ENCODE data around the gene POU2F3.

POU2F3 gene

GRCh38 chr11:120239713-120240640, at the start of gene POU2F3:
Gene POU2F3 (plus strand): TSS chr11:120240140. CDS start chr11:120240344, 204 bp downstream.
- no peak for DNase-seq

GRCh38 chr11:120191058-120191457, 48.9 kb upstream of the POU2F3 start:
- DNase-seq, result no peak

- no peak for DNase-seq
These were observed 46.9 kb upstream of the POU2F3 start for GRCh38 chr11:120192831-120193625.

GRCh38 chr11:120194166-120194565, 45.8 kb upstream of the POU2F3 start:
- DNase-seq, result no peak

GRCh38 chr11:120195601-120196320, 44.2 kb upstream of the POU2F3 start:
- DNase-seq, result no peak

GRCh38 chr11:120196826-120197225, 43.1 kb upstream of the POU2F3 start:
- DNase-seq, result no peak

- no peak for DNase-seq
These were observed 42.6 kb upstream of the POU2F3 start for GRCh38 chr11:120197251-120197891.

GRCh38 chr11:120197977-120198376, 42.0 kb upstream of the POU2F3 start:
- no peak for DNase-seq

GRCh38 chr11:120198403-120198786, 41.5 kb upstream of the POU2F3 start:
- DNase-seq, result no peak

GRCh38 chr11:120198787-120199469, 41.0 kb upstream of the POU2F3 start:
- no peak for DNase-seq

- DNase-seq, result no peak
These were observed 40.3 kb upstream of the POU2F3 start for GRCh38 chr11:120199613-120200012.

- DNase-seq, result no peak
These were observed 39.3 kb upstream of the POU2F3 start for GRCh38 chr11:120200677-120201076.

- no peak for DNase-seq
These were observed 38.3 kb upstream of the POU2F3 start for GRCh38 chr11:120201653-120202052.

- DNase-seq, result no peak
These were observed 36.3 kb upstream of the POU2F3 start for GRCh38 chr11:120203626-120204025.

GRCh38 chr11:120205596-120206161, 34.3 kb upstream of the POU2F3 start:
- DNase-seq, result peak; percentile 39

GRCh38 chr11:120207512-120207911, 32.4 kb upstream of the POU2F3 start:
- no peak for DNase-seq

GRCh38 chr11:120208001-120208441, 31.9 kb upstream of the POU2F3 start:
- peak; percentile 66 for DNase-seq

- peak; percentile 38 for DNase-seq
These were observed 31.2 kb upstream of the POU2F3 start for GRCh38 chr11:120208777-120209176.

GRCh38 chr11:120209746-120210625, 30.0 kb upstream of the POU2F3 start:
- peak; percentile 64 for DNase-seq
